Measurements from ENCODE around the gene SAMD14. TPM values are rescaled to one million over a fixed set of nuclear protein-coding genes. Genes with fewer than 3 reads are reported as not detected.

SAMD14 gene
- total RNA-seq, 1 experiment from 2014 or later, result 5.9 TPM

GRCh38 chr17:50172936-50173334 lies 43.0 kb upstream of the SAMD14 start:
- no peaks in the 10 kb centered on the region for H3K36me3 Mint-ChIP-seq
- H3K27me3 Mint-ChIP-seq (ENCODE audit: low read depth), result peaks cover 3% of the 10 kb centered on the region; the same call in 1 of the 2 replicates
- TF ChIP-seq OVOL2 (CRISPR knock-in tag; IDR thresholded peaks at IDR 0.05; ENCODE audit: borderline replicate concordance) (no peak), E2F4 (CRISPR knock-in tag; IDR thresholded peaks at IDR 0.05; ENCODE audit: borderline replicate concordance, low read depth) (no peak), SP1 (CRISPR knock-in tag; conservative IDR thresholded peaks at IDR 0.05) (no peak), FOXK1 (CRISPR knock-in tag; IDR thresholded peaks at IDR 0.05) (no peak), EMX1 (CRISPR knock-in tag; IDR thresholded peaks at IDR 0.05) (no peak), SMAD3 (CRISPR knock-in tag; IDR thresholded peaks at IDR 0.05; ENCODE audit: borderline replicate concordance) (no peak), USF1 (CRISPR knock-in tag; IDR thresholded peaks at IDR 0.05) (no peak), CDX4 (CRISPR knock-in tag; IDR thresholded peaks at IDR 0.05; ENCODE audit: borderline replicate concordance) (no peak), RORB (CRISPR knock-in tag; IDR thresholded peaks at IDR 0.05) (no peak), MAX (CRISPR knock-in tag; IDR thresholded peaks at IDR 0.05) (no peak), USF2 (CRISPR knock-in tag; IDR thresholded peaks at IDR 0.05) (no peak), TCF7 (CRISPR knock-in tag; IDR thresholded peaks at IDR 0.05; ENCODE audit: low read depth) (no peak), ZNF532 (CRISPR knock-in tag; IDR thresholded peaks at IDR 0.05; ENCODE audit: borderline replicate concordance) (no peak), ZBTB43 (CRISPR knock-in tag; IDR thresholded peaks at IDR 0.05) (no peak), JAZF1 (CRISPR knock-in tag; IDR thresholded peaks at IDR 0.05) (no peak), SMAD4 (CRISPR knock-in tag; IDR thresholded peaks at IDR 0.05) (no peak), IRF1 (CRISPR knock-in tag; IDR thresholded peaks at IDR 0.05) (no peak)
- peaks cover 15% of the 10 kb centered on the region for H3K4me1 Mint-ChIP-seq
- no peak overlapping the region for H3K4me3 Mint-ChIP-seq
- ChIA-PET POLR2A (no interaction called here), CTCF (interaction anchor here (0.7 to 2.9 kb wide), 10 partner anchors 11 to 189 kb away, joined by 3 to 14 read pairs (median 4); partner anchors contain the start of genes COL1A1 and TMEM92)
- no peak for ATAC-seq
- no peaks in the 10 kb centered on the region for H3K9me3 Mint-ChIP-seq
- no peak for DNase-seq (ENCODE audit: low spot score)
- no peak overlapping the region for H3K27ac Mint-ChIP-seq

All from WTC11 (cell line).